K562 (cell line): ENCODE data around the gene FPGS. TPM values are rescaled to one million over a fixed set of nuclear protein-coding genes. Genes with fewer than 3 reads are reported as not detected.

ENCODE experiments used
- ATAC-seq: fragments of 200-7000 bp; cut with Tn5 transposase; 3 replicates; pipeline ENCODE4 v1.9.1; 2020; ENCODE audit warnings: moderate library complexity
- BruUV-seq: library from RNA; stranded (reverse); fragments of 400-500 nt; replicated peaks from 2 replicates; lab custom pipeline; 2021; lab: Mats Ljungman, UMichigan
- CTCF ChIA-PET: fragments of 300-600 bp; formaldehyde crosslinking; extraction: SDS; loops from one replicate; lab custom pipeline; 2021; ENCODE audit warnings: low intra/inter-chr PET ratio; lab: Yijun Ruan, JAX
- POLR2A ChIA-PET: fragments of 300-600, 350-650 bp; sonication (Branson Sonifier 250); formaldehyde crosslinking; extraction: SDS; loops from one replicate; lab custom pipeline; 2021; ENCODE audit warnings: antibody characterized with exemption, inconsistent platforms; lab: Yijun Ruan, JAX
- DNase-seq, 4 experiments: peaks; one replicate each; pipeline versions ENCODE4 v3.0.0 to v3.0.0-alpha.2; 2011 to 2018; ENCODE audit warnings: low spot score in 3 of 4, mixed read lengths in 3 of 4; ENCODE audit errors: extremely low read depth in 1 of 4
- FAIRE-seq: peaks from 2 replicates; lab custom pipeline; 2011; peaks lifted over from hg19 to GRCh38; lab: Jason Lieb, UNC
- H2AFZ ChIP-seq: 2 replicates; pipeline ENCODE4 v1.6.0; 2011; ENCODE audit warnings: low read depth, low read length, control low read depth, inconsistent platforms
- H3K27ac ChIP-seq: fragments of 200-600 bp; 3 replicates; pipeline ENCODE4 v1.8.0; 2011; ENCODE audit warnings: low read depth, mild to moderate bottlenecking, control low read depth, inconsistent platforms, low read length, moderate library complexity, mixed read lengths; ENCODE audit errors: extremely low read depth
- H3K27me3 ChIP-seq, 2 experiments: fragments of 300-600 bp in 1 of 2; 2 replicates in 1 of 2; 3 replicates in 1 of 2; pipeline versions ENCODE4 v1.6.0 to v1.8.0; 2011; ENCODE audit warnings: inconsistent platforms in 2 of 2, low read length in 2 of 2, mild to moderate bottlenecking in 1 of 2, mixed read lengths in 1 of 2, moderate library complexity in 1 of 2; ENCODE audit not compliant: control insufficient read depth in 2 of 2, insufficient read depth in 2 of 2
- H3K36me3 ChIP-seq: fragments of 300-600 bp; 3 replicates; pipeline ENCODE4 v1.8.0; 2011; ENCODE audit warnings: mild to moderate bottlenecking, low read length, inconsistent platforms; ENCODE audit not compliant: control insufficient read depth, insufficient read depth
- H3K4me1 ChIP-seq, 2 experiments: fragments of 200-600 bp in 1 of 2; replicated peaks in 1 of 2; 2 replicates in 1 of 2; 3 replicates in 1 of 2; pipeline versions ENCODE4 v1.5.1 to v1.8.0; 2011; ENCODE audit warnings: inconsistent platforms in 2 of 2, low read length in 2 of 2, mild to moderate bottlenecking in 1 of 2, mixed read lengths in 1 of 2, moderate library complexity in 1 of 2; ENCODE audit not compliant: control insufficient read depth in 2 of 2, insufficient read depth in 2 of 2
- H3K4me2 ChIP-seq: 2 replicates; pipeline ENCODE4 v1.6.1; 2011; ENCODE audit warnings: low read length, control low read depth, inconsistent platforms, mixed read lengths; ENCODE audit not compliant: insufficient read depth
- H3K4me3 ChIP-seq: fragments of 200-600 bp; sonication (generic), shearing (Covaris generic); 2 replicates; pipeline ENCODE4 v1.5.1; 2016; ENCODE audit warnings: control low read depth, inconsistent platforms
- H3K79me2 ChIP-seq: fragments of 200-600 bp; 3 replicates; pipeline ENCODE4 v1.8.0; 2011; ENCODE audit warnings: low read length, inconsistent platforms; ENCODE audit not compliant: control insufficient read depth, insufficient read depth
- H3K9ac ChIP-seq, 2 experiments: 2 replicates each; pipeline versions ENCODE4 v1.6.0 to v1.6.1; 2011; ENCODE audit warnings: low read depth in 2 of 2, low read length in 2 of 2, control low read depth in 1 of 2, inconsistent platforms in 1 of 2, mild to moderate bottlenecking in 1 of 2, mixed read lengths in 1 of 2; ENCODE audit not compliant: insufficient read depth in 1 of 2
- H3K9me1 ChIP-seq: one replicate; pipeline ENCODE4 v1.6.0; 2011; ENCODE audit warnings: inconsistent platforms, mild to moderate bottlenecking, low read length, moderate library complexity; ENCODE audit not compliant: control insufficient read depth, insufficient read depth
- H3K9me3 ChIP-seq: replicated peaks from 2 replicates; pipeline ENCODE4 v1.5.1; 2011; ENCODE audit warnings: low read depth, low read length, inconsistent platforms; ENCODE audit not compliant: control insufficient read depth, insufficient read depth
- H4K20me1 ChIP-seq: replicated peaks from 2 replicates; pipeline ENCODE4 v1.6.1; 2011; ENCODE audit warnings: low read length, inconsistent platforms, mixed read lengths; ENCODE audit not compliant: control insufficient read depth, insufficient read depth
- CCAR2 ChIP-seq: fragments of 200-400 bp; formaldehyde crosslinking; IDR thresholded peaks from 2 replicates; pipeline ENCODE4 v1.6.1; 2017; ENCODE audit warnings: mild to moderate bottlenecking, low read depth, low read length
- CHD4 ChIP-seq: fragments of 200-600 bp; sonication (generic); IDR thresholded peaks from 3 replicates; pipeline ENCODE4 v1.6.1; 2012; ENCODE audit warnings: low read depth, mild to moderate bottlenecking, mixed read lengths, low read length, inconsistent platforms; ENCODE audit not compliant: insufficient read depth, insufficient replicate concordance, poor library complexity, severe bottlenecking
- CREM ChIP-seq: IDR thresholded peaks from 2 replicates; pipeline ENCODE4 v1.6.1; 2014; ENCODE audit warnings: antibody characterized with exemption, low read depth
- EP300 ChIP-seq: IDR thresholded peaks from 2 replicates; pipeline ENCODE4 v1.6.1; 2012; ENCODE audit warnings: low read length, improper control_type of control experiment
- HLTF ChIP-seq: fragments of 450-650 bp; IDR thresholded peaks from 2 replicates; pipeline ENCODE4 v1.6.1; 2016
- KDM1A ChIP-seq, 2 experiments: fragments of 450-650 bp; IDR thresholded peaks; 2 replicates each; pipeline ENCODE4 v1.6.1; 2016; ENCODE audit warnings: mild to moderate bottlenecking in 2 of 2
- MLLT1 ChIP-seq, 2 experiments: fragments of 450-650 bp; IDR thresholded peaks; 2 replicates each; pipeline ENCODE4 v1.6.1; 2016
- NONO ChIP-seq, 2 experiments: fragments of 200-400 bp in 1 of 2; fragments of 450-650 bp in 1 of 2; formaldehyde crosslinking in 1 of 2; IDR thresholded peaks; 2 replicates each; pipeline ENCODE4 v1.6.1; 2017; ENCODE audit warnings: low read depth in 2 of 2, mild to moderate bottlenecking in 2 of 2, moderate library complexity in 2 of 2, low read length in 1 of 2
- NRF1 ChIP-seq, 2 experiments: fragments of 450-650 bp; IDR thresholded peaks in 1 of 2; conservative IDR thresholded peaks in 1 of 2; 2 replicates each; pipeline ENCODE4 v1.6.1; 2014; ENCODE audit warnings: mild to moderate bottlenecking in 2 of 2
- PHF8 ChIP-seq: fragments of 200-600 bp; sonication (generic); IDR thresholded peaks from 2 replicates; pipeline ENCODE4 v1.6.1; 2012; ENCODE audit warnings: mixed run types, mild to moderate bottlenecking, inconsistent platforms, low read length, moderate library complexity, borderline replicate concordance
- RBM39 ChIP-seq: fragments of 200-400 bp; formaldehyde crosslinking; optimal IDR thresholded peaks from 2 replicates; pipeline ENCODE3; 2018; ENCODE audit warnings: low read depth, low read length
- RCOR1 ChIP-seq, 2 experiments: IDR thresholded peaks; 2 replicates each; pipeline ENCODE4 v1.6.1; 2012; ENCODE audit warnings: low read depth in 2 of 2, low read length in 2 of 2, borderline replicate concordance in 1 of 2, improper control_type of control experiment in 1 of 2
- SMARCA5 ChIP-seq: fragments of 450-650 bp; IDR thresholded peaks from 2 replicates; pipeline ENCODE4 v1.6.1; 2016
- SOX6 ChIP-seq: fragments of 450-650 bp; IDR thresholded peaks from 2 replicates; pipeline ENCODE4 v1.6.1; 2014; ENCODE audit warnings: mild to moderate bottlenecking
- SPI1 ChIP-seq: IDR thresholded peaks from 2 replicates; pipeline ENCODE4 v1.6.1; 2011; ENCODE audit warnings: low read depth, low read length, control low read depth, borderline replicate concordance
- TAF1 ChIP-seq: IDR thresholded peaks from 2 replicates; pipeline ENCODE4 v1.6.1; 2011; ENCODE audit warnings: mild to moderate bottlenecking, low read length, moderate library complexity; ENCODE audit not compliant: insufficient read depth, control insufficient read depth, severe bottlenecking; ENCODE audit errors: extremely low read depth
- TEAD4 ChIP-seq, 2 experiments: sonication (generic) in 1 of 2; formaldehyde crosslinking in 1 of 2; IDR thresholded peaks; 2 replicates each; pipeline versions ENCODE4 v1.6.1 to v1.8.0; 2012 to 2022; ENCODE audit warnings: borderline replicate concordance in 1 of 2, inconsistent platforms in 1 of 2, low read length in 1 of 2, mild to moderate bottlenecking in 1 of 2, missing genetic modification reagents in 1 of 2
- TFAP4 ChIP-seq: sonication (generic); formaldehyde crosslinking; IDR thresholded peaks from 2 replicates; pipeline ENCODE4 v1.8.0; 2022; ENCODE audit warnings: missing genetic modification reagents, mild to moderate bottlenecking, moderate library complexity, borderline replicate concordance
- ZFX ChIP-seq: sonication (generic); formaldehyde crosslinking; IDR thresholded peaks from 2 replicates; pipeline ENCODE4 v1.8.0; 2022; ENCODE audit warnings: mild to moderate bottlenecking, missing genetic modification reagents, moderate library complexity
- WGBS: fragments of 100-300 bp; shearing (Covaris generic); methylation state at CpG from one replicate; pipeline ENCODE4 v1.1.6; 2016; ENCODE audit warnings: low coverage, mixed read lengths; ENCODE audit not compliant: insufficient coverage; ENCODE audit errors: missing lambda C conversion rate; 5-methylcytosine and 5-hydroxymethylcytosine counted together
- in situ Hi-C: fragments of 300-500 bp; cut with MboI; formaldehyde crosslinking; loops from 4 replicates; pipeline ENCODE4 v1.15.0; 2018; ENCODE audit warnings: inconsistent platforms, mixed read lengths
- intact Hi-C: fragments of 100-400 bp; cut with micrococcal nuclease; formaldehyde crosslinking; loops from 2 replicates; pipeline ENCODE4 v1.14.2; 2022
- polyA plus RNA-seq, 8 experiments: library from polyadenylated mRNA; depleted of rRNA in 4 of 8; stranded (reverse) in 5 of 8; unstranded in 3 of 8; fragments of >200 nt; fragmentation: Nextera tagmentation in 2 of 8; fragmentation: Illumina TruSeq in 1 of 8; extraction: Ambion mirVana in 2 of 8; extraction: Trizol in 1 of 8; gene quantifications; 2 replicates each; pipeline versions ENCODE4 v1.2.1 to v1.2.3, GENCODE V29; 2011 to 2014; ENCODE audit warnings: inconsistent platforms in 1 of 8, missing spikeins in 1 of 8
- total RNA-seq, 7 experiments: library from RNA; depleted of rRNA in 6 of 7; stranded (reverse); fragments of >200 nt in 6 of 7; fragmentation: Illumina TruSeq in 2 of 7; extraction: Trizol in 2 of 7; gene quantifications; 2 replicates each; pipeline versions ENCODE4 v1.2.1 to v1.2.3, GENCODE V29; 2011 to 2021; ENCODE audit warnings: low replicate concordance in 1 of 7

Gene FPGS
- total and polyA plus RNA-seq, 9 of the 15 experiments (the other 6 are each of a cell fraction or from before 2014, with no cell fraction given): 0.84 to 86.4 (median 59.2) TPM

- ChIA-PET POLR2A (interaction anchor here (0.6 to 1.0 kb wide), 3 partner anchors 36 to 147 kb away, joined by 3 read pairs; no protein-coding TSS in a partner anchor), CTCF (no interaction called here)
- H3K27me3 ChIP-seq: no peaks in the 10 kb centered on the region
- ATAC-seq (peak; percentile 76), DNase-seq (peak; percentile 73 to 83 (median 78)), FAIRE-seq (peak; percentile 77)
- peak overlapping the region; percentile 93 for H2AFZ ChIP-seq
- peaks cover 29 to 44% of the 10 kb centered on the region in 2 experiments for H3K4me1 ChIP-seq
- H3K36me3 ChIP-seq: no peaks in the 10 kb centered on the region
- peak overlapping the region; percentile 54 for H3K4me2 ChIP-seq
- no peaks in the 10 kb centered on the region for H3K9me3 ChIP-seq
- no peaks in the 10 kb centered on the region for H4K20me1 ChIP-seq
- in situ Hi-C loops: no loop called here
- no peak overlapping the region for H3K4me3 ChIP-seq
- 0 out of 3 replicates have a peak overlapping the region, but pooled peaks have one; percentile 4 for H3K27ac ChIP-seq
- no peaks in the 10 kb centered on the region for H3K9me1 ChIP-seq
- H3K9ac ChIP-seq: peak overlapping the region; percentile 14 to 86; a peak in 2 of 4 replicates
- intact Hi-C loops: no loop called here
- 43% methylated on average over 12 of the region's 15 CpGs for WGBS
- H3K79me2 ChIP-seq: no peaks in the 10 kb centered on the region
- no TSS peak for BruUV-seq
- TF ChIP-seq HLTF: no peak
- TF ChIP-seq RBM39: peak; percentile 90
- peak; percentile 91 for TF ChIP-seq TFAP4 (CRISPR knock-in tag)
- peak; percentile 57 to 74 for TF ChIP-seq KDM1A (IDR thresholded peaks at IDR 0.05)
- 0 out of 2 replicates have a peak, but pooled peaks have one; percentile 33 for TF ChIP-seq CREM
- peak; percentile 18 for TF ChIP-seq TAF1
- peak; percentile 55 for TF ChIP-seq ZFX (CRISPR knock-in tag)
- peak; percentile 78 for TF ChIP-seq CHD4
- peak; percentile 59; the same call in 1 of the 2 replicates for TF ChIP-seq SPI1
- 0 out of 4 replicates have a peak, but pooled peaks of 1 of the 2 experiments have one; percentile 22 for TF ChIP-seq NRF1 (conservative IDR thresholded peaks at IDR 0.05 in 1 of 2, IDR thresholded peaks at IDR 0.05 in 1 of 2)
- 0 out of 2 replicates have a peak, but pooled peaks have one; percentile 20 for TF ChIP-seq SOX6
- peak; percentile 32; the same call in 1 of the 2 replicates for TF ChIP-seq PHF8
- peak; percentile 55; the same call in 1 of the 2 replicates for TF ChIP-seq EP300
- TF ChIP-seq SMARCA5: peak; percentile 72; the same call in 1 of the 2 replicates
- peak in 1 of 2 experiments; percentile 98; a peak in 2 of 4 replicates for TF ChIP-seq NONO (IDR thresholded peaks at IDR 0.05; ENCODE audit: low read depth in 2 of 2, low read length in 1 of 2)
- TF ChIP-seq RCOR1 (IDR thresholded peaks at IDR 0.05; ENCODE audit: borderline replicate concordance in 1 of 2, low read depth in 2 of 2, low read length in 2 of 2): peak in 1 of 2 experiments; percentile 13; a peak in 2 of 4 replicates
- no peak for TF ChIP-seq CCAR2
- 0 out of 2 replicates have a peak, but pooled peaks have one; percentile 7 for TF ChIP-seq TEAD4 (IDR thresholded peaks at IDR 0.05; ENCODE audit: low read length)
- TF ChIP-seq TEAD4 (CRISPR knock-in tag; IDR thresholded peaks at IDR 0.05; ENCODE audit: borderline replicate concordance): no peak
- peak in 1 of 2 experiments; percentile 86; a peak in 2 of 4 replicates for TF ChIP-seq MLLT1 (IDR thresholded peaks at IDR 0.05)
Observed at GRCh38 chr9:127776195-127776923, 26.3 kb upstream of the FPGS start.
